ENCODE measurements around the gene FBRSL1.
"Not testable (repeated sequence)": the region's sequence is repeated elsewhere in the genome, so short reads cannot be mapped to it uniquely, and the experiment has no call there.

FBRSL1 gene

DNA sequence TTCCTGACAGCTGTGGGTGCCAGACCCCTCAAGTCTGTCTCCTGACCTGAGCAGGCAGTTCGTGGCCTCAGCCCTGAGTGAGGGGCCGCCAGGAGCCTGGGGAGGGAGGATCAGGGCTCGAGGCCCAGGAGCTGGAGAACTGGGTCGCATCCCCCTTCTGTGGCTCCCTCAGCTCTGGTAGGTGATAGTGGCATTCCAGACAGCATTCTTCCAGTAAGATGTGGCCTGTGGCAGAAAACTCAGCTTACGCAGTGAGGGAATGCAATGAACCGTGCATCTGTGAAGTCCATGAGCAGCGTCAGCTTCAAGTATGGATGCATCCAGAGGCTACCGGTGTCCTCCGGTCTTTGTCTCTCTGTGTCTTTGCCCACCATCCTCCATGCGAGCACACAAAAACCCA lies 28.4 kb upstream of the FBRSL1 start:
- DNase-seq (ENCODE audit: extremely low read depth, insufficient read length): no peak
- Histone ChIP-seq H3K27me3 (replicated peaks; ENCODE audit: control insufficient read depth, insufficient read depth, low read length) (no peaks in the 10 kb centered on the region), H3K36me3 (ENCODE audit: control insufficient read depth, insufficient read depth, low read length) (no peaks in the 10 kb centered on the region), H3K4me3 (replicated peaks; ENCODE audit: low read depth, low read length) (no peak overlapping the region)
- TF ChIP-seq, protein P1, sequence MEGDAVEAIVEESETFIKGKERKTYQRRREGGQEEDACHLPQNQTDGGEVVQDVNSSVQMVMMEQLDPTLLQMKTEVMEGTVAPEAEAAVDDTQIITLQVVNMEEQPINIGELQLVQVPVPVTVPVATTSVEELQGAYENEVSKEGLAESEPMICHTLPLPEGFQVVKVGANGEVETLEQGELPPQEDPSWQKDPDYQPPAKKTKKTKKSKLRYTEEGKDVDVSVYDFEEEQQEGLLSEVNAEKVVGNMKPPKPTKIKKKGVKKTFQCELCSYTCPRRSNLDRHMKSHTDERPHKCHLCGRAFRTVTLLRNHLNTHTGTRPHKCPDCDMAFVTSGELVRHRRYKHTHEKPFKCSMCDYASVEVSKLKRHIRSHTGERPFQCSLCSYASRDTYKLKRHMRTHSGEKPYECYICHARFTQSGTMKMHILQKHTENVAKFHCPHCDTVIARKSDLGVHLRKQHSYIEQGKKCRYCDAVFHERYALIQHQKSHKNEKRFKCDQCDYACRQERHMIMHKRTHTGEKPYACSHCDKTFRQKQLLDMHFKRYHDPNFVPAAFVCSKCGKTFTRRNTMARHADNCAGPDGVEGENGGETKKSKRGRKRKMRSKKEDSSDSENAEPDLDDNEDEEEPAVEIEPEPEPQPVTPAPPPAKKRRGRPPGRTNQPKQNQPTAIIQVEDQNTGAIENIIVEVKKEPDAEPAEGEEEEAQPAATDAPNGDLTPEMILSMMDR (IDR thresholded peaks at IDR 0.05; ENCODE audit: insufficient read depth, low read length, poor library complexity, severe bottlenecking): no peak

DNA sequence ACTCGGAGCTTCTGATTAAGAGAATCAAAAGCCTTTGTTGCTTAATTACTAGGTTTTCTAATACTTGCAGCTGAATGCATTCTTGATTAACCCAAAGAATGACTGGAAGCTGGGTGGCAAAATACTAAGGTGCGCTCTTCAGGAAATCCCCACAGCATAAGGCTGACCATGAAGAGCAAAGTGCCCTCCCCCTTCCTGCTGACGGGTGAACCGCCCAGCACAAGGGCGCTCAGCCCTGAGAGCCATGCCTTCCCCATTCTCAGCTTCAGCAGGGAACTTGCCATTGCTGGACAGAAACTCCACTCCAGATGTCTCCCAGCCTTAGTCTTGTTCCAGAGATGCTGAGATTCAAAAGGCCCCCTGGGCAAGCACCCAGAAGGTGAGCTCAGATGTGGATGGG lies 27.2 kb upstream of the FBRSL1 start:
- TF ChIP-seq, protein P1 (IDR thresholded peaks at IDR 0.05; ENCODE audit: insufficient read depth, low read length, poor library complexity, severe bottlenecking): no peak
- H3K27me3 ChIP-seq (replicated peaks; ENCODE audit: control insufficient read depth, insufficient read depth, low read length): no peaks in the 10 kb centered on the region
- H3K4me3 ChIP-seq (replicated peaks; ENCODE audit: low read depth, low read length): no peak overlapping the region
- DNase-seq (ENCODE audit: extremely low read depth, insufficient read length): no peak
- no peaks in the 10 kb centered on the region for H3K36me3 ChIP-seq (ENCODE audit: control insufficient read depth, insufficient read depth, low read length)

DNA sequence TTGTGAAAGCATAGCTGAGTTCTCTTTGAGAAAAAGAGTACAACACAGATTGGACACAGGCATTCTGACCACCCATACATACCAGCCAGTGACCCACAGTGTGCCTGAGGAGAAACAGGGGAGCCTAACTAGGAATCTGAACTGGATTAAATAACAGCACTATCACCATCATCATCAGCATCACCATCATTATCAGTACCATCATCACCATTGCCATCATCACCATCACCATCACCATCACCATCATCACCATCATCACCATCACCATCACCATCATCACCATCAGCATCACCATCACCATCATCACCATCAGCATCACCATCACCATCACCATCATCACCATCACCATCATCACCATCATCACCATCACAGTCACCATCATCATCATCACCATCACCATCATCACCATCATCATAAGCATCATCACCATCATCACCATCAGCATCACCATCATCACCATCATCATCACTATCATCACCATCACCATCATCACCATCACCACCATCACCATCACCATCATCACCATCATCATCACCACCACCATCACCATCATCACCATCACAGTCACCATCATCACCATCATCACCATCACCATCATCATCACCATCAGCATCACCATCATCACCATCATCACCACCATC lies 26.5 kb upstream of the FBRSL1 start:
- H3K4me3 ChIP-seq (replicated peaks; ENCODE audit: low read depth, low read length); H3K36me3 ChIP-seq (ENCODE audit: control insufficient read depth, insufficient read depth, low read length); H3K27me3 ChIP-seq (replicated peaks; ENCODE audit: control insufficient read depth, insufficient read depth, low read length); DNase-seq (ENCODE audit: extremely low read depth, insufficient read length): not testable (repeated sequence)

DNA sequence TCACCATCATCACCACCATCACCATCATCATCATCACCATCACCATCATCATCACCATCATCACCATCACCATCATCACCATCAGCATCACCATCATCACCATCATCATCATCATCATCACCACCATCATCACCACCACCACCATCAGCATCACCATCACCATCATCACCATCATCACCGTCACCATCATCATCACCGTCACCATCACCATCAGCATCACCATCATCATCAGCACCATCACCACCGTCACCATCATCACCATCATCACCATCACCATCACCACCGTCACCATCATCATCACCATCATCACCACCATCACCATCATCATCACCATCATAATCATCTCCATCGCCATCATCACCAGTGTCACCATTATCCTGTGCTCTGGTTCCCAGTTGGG lies 25.6 kb upstream of the FBRSL1 start:
- DNase-seq (ENCODE audit: extremely low read depth, insufficient read length); H3K36me3 ChIP-seq (ENCODE audit: control insufficient read depth, insufficient read depth, low read length); H3K4me3 ChIP-seq (replicated peaks; ENCODE audit: low read depth, low read length); H3K27me3 ChIP-seq (replicated peaks; ENCODE audit: control insufficient read depth, insufficient read depth, low read length): not testable (repeated sequence)

DNA sequence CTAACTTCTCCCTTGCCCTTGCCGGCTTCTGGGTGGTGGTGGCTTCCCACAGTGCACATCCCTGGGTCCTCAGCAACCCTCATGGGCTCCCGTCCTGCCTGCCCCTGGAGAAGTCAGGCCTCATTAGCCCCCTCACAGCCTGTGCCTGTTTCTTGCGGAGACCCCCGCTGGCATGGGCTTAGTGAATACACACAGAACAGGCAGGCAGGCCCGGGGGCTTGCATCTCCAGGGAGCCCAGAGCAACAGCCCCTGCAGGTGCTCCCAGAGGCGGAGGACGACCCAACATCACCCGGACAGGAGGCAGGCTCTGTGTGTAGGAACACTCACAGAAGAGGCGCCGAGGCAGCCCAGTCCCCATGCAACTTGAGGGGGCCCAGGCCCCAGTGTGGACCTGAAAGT lies 25.1 kb upstream of the FBRSL1 start:
- no peaks in the 10 kb centered on the region for H3K27me3 ChIP-seq (replicated peaks; ENCODE audit: control insufficient read depth, insufficient read depth, low read length)
- TF ChIP-seq, protein P1 (IDR thresholded peaks at IDR 0.05; ENCODE audit: insufficient read depth, low read length, poor library complexity, severe bottlenecking): no peak
- no peaks in the 10 kb centered on the region for H3K36me3 ChIP-seq (ENCODE audit: control insufficient read depth, insufficient read depth, low read length)
- no peak for DNase-seq (ENCODE audit: extremely low read depth, insufficient read length)
- no peak overlapping the region for H3K4me3 ChIP-seq (replicated peaks; ENCODE audit: low read depth, low read length)

DNA sequence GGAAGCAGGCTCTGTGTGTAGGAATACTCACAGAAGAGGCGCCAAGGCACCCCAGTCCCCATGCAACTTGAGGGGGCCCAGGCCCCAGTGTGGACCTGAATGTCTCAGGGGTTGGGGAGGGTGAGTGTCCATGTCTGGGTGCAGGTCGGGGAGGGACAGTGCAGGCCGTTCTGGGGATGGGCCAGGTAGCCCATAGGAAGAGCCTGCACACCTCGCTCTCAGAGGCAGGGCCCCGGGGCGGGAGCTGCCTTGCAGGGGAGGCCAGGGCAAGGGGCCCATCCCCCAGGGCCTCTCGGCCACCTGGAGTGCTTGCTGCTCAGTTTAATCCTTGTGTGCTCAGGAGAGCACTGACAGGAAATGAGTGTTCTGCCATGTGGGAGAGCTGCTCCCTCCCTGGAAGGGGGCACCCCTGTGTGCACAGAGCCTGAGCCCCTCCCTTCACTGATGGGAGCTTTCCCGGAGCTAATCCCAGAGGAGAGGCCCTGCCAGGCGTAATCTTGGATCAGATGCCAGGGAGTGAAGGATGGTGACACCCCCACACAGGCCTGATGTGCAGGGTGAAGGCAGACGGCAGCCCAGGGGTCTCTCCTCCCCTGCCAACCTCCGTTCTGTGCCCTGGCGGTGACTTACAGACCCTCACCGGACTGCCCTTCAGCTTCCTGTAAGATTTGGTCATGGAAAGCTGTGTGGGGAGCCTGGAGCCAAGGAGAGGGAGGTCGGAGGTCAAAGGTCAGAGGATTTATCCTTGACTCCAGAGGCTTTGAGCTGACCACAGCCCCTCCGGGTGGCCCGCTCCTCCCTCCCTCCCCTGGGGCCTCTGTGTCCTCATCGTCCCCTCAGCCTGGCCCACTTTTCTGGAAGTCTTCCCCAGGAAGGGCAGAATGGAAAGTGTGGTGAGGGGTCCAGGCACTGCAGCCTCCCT lies 24.4 kb upstream of the FBRSL1 start:
- H3K36me3 ChIP-seq (ENCODE audit: control insufficient read depth, insufficient read depth, low read length): no peaks in the 10 kb centered on the region
- no peaks in the 10 kb centered on the region for H3K27me3 ChIP-seq (replicated peaks; ENCODE audit: control insufficient read depth, insufficient read depth, low read length)
- TF ChIP-seq, protein P1 (IDR thresholded peaks at IDR 0.05; ENCODE audit: insufficient read depth, low read length, poor library complexity, severe bottlenecking): no peak
- no peak for DNase-seq (ENCODE audit: extremely low read depth, insufficient read length)
- no peak overlapping the region for H3K4me3 ChIP-seq (replicated peaks; ENCODE audit: low read depth, low read length)
